ENCODE results near the gene HOXD12. TPM values are rescaled to one million over a fixed set of nuclear protein-coding genes. Genes with fewer than 3 reads are reported as not detected.

Gene HOXD12
- total RNA-seq, 2 experiments from 2014 or later = not detected

DNA sequence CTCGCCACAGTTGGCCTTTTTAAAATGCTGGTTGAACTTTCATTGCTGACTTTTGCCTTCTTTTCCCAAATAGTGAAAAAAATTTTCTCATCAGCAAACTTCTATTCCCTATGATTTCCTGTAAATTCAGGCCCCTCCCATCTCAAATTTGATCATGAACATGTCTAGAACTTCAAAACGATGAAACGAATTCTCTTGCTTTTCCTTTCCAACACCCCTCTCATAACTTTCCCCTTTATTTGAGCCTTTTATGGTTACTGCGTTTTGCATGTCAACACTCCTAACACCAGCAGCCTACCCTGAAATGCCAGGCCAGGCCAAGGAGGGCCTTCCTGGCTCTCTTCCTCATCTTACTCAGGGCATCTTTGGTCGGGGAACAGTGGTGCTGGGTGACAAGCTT lies 8.7 kb upstream of the HOXD12 start:
- POLR2A ChIA-PET = no interaction called here
- CTCF ChIA-PET = no interaction called here

DNA sequence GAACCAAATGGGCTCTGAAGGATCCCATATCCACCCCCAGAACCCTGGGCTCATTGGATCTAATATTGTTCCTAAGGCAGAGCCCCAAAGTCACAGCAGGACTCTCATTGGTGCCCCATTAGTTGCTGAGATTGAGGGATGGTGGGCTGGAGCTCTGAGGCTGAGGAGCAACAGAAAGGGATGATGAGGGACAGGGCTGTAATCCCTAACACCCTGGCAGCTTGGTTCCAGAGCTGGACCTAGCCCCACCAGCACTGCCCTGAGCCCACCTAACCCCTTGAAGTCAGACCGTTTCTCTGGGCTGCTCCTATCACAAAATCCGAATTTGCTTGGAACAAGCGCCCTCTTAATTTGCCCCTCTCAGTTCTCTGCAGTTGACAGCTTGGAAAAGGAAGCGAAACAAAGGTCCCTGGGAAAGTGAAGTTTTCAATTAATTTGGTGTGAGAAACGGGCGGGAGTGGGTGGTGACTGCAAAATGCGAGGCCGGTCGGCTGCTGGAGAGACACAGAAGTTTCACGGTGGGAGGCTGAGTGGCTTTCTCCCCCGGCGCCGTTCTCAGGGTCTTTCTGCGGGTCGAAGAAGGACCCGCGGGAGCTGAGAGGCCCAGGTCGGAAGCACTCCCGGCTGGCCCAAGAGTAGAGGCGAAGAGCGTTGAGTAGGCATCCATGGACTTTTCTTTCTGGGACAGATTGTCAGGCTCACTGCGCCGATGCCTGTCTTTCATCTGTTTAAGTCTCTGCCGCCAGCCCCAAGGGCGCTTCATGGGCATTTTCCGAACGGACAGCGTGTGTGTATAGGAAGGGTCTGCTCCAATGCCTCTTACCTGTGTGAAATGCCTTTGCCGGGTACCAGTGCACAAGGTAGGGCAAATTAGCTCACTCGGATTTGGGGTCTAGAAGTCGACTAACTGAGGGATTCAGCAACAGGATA lies 8.0 kb upstream of the HOXD12 start:
- POLR2A ChIA-PET = no interaction called here
- CTCF ChIA-PET = no interaction called here

- CTCF ChIA-PET = no interaction called here
- POLR2A ChIA-PET = no interaction called here
Observed at GRCh38 chr2:176092270-176093144, 7.1 kb upstream of the HOXD12 start, which contains the start of gene HOXD13. TSS of gene HOXD13 (plus strand) at chr2:176092721. CDS start at chr2:176092891, 170 bp downstream.

GRCh38 chr2:176093145-176093897 lies 6.3 kb upstream of the HOXD12 start:
- ChIA-PET CTCF (interaction anchor here (1.2 kb wide), 1 partner anchor 402 kb away, joined by 4 read pairs; no protein-coding TSS in a partner anchor), POLR2A (no interaction called here)

DNA sequence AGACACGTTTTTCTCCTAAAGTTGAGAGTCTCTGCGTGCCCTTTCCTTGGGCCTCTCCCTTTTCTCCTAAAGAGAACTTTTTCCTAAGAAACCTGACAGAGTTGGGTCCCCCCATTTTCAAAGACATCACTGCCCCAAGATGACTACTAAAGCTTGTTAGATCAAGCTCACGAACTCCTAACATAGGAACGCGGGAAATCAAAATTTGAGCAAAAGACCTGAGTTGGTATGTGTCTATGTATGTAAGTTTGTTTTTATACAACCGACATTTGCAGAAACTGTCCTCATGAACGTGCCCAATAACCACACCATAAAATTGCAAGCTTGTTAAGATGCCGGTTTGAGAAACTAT lies 5.7 kb upstream of the HOXD12 start:
- POLR2A ChIA-PET = no interaction called here

GRCh38 chr2:176094349-176094748 lies 5.2 kb upstream of the HOXD12 start:
- ChIA-PET CTCF (interaction anchor here (0.6 to 1.2 kb wide), 2 partner anchors 57 to 403 kb away, joined by 3 to 4 read pairs; no protein-coding TSS in a partner anchor), POLR2A (no interaction called here)

More for the DNA sequence above, 5.7 kb upstream of the HOXD12 start:
- CTCF ChIA-PET = interaction anchor here (1.2 kb wide), 1 partner anchor 403 kb away, joined by 4 read pairs; no protein-coding TSS in a partner anchor

DNA sequence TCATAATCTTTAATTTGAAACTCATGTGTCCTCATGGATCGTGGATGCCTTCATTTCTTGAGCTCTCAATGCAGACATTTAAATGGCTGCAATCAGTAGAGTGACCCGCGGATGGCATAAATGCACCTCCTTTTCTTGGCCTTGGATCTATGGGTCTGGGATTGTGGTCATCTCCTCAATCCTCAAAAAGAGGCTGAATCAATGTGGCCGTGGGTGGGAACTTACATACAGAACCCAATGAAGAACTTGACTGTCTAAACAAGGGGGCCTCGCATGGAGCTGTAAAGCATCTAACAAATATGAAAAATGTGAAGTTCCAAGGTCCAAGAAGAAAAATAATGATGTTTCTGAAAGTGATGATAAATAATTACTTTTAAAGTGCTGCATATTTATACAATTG lies 4.2 kb upstream of the HOXD12 start:
- ChIA-PET POLR2A (no interaction called here), CTCF (no interaction called here)

- POLR2A ChIA-PET = no interaction called here
- CTCF ChIA-PET = interaction anchor here (0.5 to 2.1 kb wide), 4 partner anchors 8 to 784 kb away, joined by 3 to 14 read pairs (median 6); partner anchors contain the start of gene HOXD11
Observed at GRCh38 chr2:176096243-176096985, 3.2 kb upstream of the HOXD12 start.

DNA sequence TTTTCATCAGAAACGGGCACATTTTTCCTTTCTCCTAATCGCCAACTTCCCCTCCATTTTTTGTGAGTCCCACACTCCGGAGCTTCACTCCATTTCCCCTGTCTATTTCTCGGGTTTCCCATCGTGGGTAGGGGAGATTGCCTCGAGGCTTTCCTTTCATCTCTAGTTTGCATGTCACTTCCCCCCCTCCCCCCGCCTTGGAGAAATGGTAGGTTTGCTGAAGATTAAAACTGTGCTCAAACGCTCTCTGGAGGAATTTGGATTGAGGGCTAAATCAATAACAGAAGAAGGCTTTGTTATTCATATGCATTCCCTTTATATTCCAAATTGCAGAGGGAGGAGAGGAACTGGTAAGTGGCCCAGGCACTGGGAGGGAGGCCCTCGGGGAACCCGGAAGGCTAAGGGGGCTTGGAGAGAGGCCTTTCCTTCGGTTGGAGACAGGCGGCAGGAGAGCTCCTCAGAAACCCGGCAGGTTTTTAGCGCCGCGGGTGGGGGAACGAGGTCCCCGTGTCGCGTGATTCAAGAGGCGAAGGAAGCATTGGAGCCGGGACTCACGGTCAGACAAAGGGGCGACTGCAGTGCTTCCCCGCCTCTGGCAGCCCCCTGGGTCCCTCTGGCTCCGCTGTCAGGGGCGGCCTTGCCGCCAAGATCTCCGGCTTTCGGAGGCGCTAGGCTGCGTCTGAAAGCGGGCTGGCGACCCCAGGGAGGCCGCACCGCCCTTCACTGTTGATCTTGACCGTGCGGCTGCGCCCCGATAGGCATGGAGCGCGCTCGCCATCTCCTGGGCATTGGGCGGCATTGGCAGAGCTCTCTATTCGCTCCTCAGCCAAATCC lies 2.4 kb upstream of the HOXD12 start:
- ChIA-PET POLR2A (no interaction called here), CTCF (interaction anchor here (0.5 to 2.1 kb wide), 9 partner anchors 8 to 1813 kb away, joined by 3 to 14 read pairs (median 5); partner anchors contain the start of gene HOXD11)

DNA sequence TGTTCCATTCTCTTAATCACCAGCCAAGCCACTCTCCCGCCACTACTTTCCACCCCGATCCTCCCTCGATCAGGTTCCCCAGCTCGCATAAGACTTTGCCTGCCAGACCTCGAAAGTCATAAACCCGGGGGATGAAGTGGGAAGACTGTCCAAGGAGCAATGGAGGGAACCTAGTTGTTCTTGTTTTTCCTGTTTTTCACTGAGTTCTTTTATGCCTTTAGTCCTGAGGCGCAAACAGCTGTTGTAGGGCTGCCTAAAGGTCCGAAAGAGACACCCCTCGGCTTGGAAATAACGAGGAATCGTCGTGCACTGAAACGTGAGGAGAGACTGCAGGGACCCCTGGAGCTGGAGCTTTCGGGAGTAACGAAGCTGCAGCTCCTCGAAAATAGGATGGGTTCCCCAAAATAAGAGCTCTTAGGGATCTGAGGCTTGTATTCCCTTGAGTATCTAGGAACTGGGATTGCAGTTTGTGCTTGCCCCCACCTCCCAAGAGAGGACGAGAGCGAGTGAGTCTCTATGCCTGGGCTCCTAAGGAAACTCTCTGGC lies 1.7 kb upstream of the HOXD12 start:
- POLR2A ChIA-PET = no interaction called here
- CTCF ChIA-PET = interaction anchor here (0.5 to 2.1 kb wide), 9 partner anchors 9 to 1813 kb away, joined by 3 to 14 read pairs (median 5); partner anchors contain the start of gene HOXD11

DNA sequence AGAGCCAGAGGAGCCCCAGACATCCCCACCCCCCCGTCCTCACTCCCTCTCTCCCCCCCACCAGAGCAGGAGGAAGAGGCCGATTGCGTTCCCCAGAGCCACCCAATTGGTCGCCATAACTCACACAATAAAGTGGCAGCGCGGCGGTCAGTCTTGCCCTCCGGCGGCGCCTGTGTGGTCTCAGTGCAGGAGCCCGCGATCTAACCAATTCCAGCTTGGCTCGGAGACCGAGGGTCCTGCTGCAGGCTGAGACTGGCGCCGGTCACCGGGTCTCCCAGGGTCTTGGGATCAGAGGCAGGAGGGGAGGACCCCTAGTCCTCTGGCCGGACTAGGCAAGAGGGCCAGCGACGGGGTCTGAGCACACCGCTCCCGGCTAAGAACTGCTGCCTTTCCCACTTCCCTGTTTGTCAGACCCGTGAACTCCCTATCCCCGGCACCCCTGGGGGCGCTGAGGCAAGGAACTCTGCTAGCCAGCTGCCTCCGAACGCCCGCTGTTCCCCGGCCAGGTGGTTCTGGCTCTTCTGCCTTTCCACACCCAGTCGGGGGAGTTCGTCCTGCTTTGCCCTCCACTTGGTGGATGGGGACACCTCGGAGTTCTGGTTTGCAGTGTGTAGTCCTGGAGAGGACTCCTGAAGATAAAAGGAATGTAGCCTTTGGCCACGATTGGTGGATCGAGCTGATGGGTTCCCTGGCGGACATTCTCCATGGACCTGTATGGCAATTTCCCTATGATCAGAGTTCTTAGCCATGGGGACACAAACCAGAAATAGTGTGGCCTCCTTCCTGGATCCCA lies 1.0 kb upstream of the HOXD12 start:
- ChIA-PET CTCF (interaction anchor here (0.7 to 2.1 kb wide), 6 partner anchors 8 to 411 kb away, joined by 3 to 14 read pairs (median 6); partner anchors contain the start of gene HOXD11), POLR2A (no interaction called here)

GRCh38 chr2:176099159-176099727 lies 352 bp upstream of the HOXD12 start:
- ChIA-PET CTCF (no interaction called here), POLR2A (no interaction called here)

DNA sequence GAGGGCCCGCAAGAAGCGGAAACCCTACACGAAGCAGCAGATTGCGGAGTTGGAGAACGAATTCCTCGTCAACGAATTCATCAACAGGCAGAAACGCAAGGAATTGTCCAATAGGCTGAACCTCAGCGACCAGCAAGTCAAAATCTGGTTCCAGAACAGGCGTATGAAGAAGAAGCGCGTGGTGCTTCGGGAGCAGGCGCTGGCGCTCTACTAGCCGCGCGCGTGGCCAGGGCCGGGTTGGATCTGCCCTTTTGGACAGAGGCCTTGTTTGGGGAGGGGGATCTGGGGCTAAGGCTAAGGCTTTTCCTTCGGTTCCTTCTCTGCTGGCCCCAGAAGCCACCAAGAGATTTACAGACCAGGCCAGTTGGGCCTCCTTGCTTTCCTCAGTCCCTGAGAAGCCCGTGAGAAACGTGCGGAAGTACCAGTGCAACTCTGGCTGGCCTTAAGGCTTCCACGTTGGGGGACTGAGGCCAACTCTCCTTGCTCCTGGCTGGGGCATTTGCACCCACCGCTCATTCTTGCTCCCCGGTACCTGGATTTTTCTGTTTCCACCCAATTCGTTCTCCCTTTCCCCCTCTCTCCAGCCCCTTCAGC lies 1.0 kb downstream of the HOXD12 start:
- CTCF ChIA-PET = no interaction called here

GRCh38 chr2:176101216-176101830 lies 1.7 kb downstream of the HOXD12 start:
- CTCF ChIA-PET = no interaction called here

More for the DNA sequence above, 1.0 kb downstream of the HOXD12 start:
- POLR2A ChIA-PET = no interaction called here

GRCh38 chr2:176101842-176102241 lies 2.2 kb downstream of the HOXD12 start:
- CTCF ChIA-PET = no interaction called here
- POLR2A ChIA-PET = no interaction called here

More at GRCh38 chr2:176101216-176101830, 1.7 kb downstream of the HOXD12 start:
- POLR2A ChIA-PET = no interaction called here

All from activated CD8-positive, alpha-beta memory T cell treated with anti-CD3 and anti-CD28 coated beads for 36 hours (primary cell).